ENCODE results near the gene MAPRE2.
"Not testable (repeated sequence)": the region's sequence is repeated elsewhere in the genome, so short reads cannot be mapped to it uniquely, and the experiment has no call there.

Gene MAPRE2

GRCh38 chr18:35139517-35139916 lies 98.3 kb downstream of the MAPRE2 start:
- DNase-seq (ENCODE audit: insufficient read length, low spot score) (no peak), FAIRE-seq (no peak)
- TF ChIP-seq POLR2A (IDR thresholded peaks at IDR 0.05; ENCODE audit: low read depth, low read length): no peak

DNA sequence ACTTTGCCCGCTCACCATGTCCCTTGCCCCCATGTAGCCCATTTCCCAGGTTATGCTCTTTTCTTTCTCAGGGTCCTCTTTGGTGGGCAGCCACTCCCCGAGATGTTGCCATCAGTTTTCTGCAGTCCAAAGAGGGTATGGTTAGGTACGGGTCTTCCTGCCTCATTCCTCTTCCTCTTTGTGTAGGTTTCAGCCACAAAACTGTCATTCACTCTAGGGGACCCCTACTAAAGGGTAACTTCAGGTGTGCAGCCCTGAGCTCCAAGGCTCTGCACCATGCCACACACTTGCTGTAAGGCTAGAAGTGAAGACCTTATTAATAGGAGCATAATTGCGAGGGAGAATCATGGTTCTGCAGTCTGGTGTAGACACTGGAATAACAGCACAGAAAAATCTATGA lies 99.9 kb downstream of the MAPRE2 start:
- no peak for TF ChIP-seq POLR2A (IDR thresholded peaks at IDR 0.05; ENCODE audit: low read depth, low read length)
- DNase-seq (ENCODE audit: insufficient read length, low spot score) (no peak), FAIRE-seq (no peak)

- no peak for FAIRE-seq
- DNase-seq (ENCODE audit: insufficient read length, low spot score): no peak
- no peak for TF ChIP-seq POLR2A (IDR thresholded peaks at IDR 0.05; ENCODE audit: low read depth, low read length)
Measured at GRCh38 chr18:35141567-35142274, 100.5 kb downstream of the MAPRE2 start.

DNA sequence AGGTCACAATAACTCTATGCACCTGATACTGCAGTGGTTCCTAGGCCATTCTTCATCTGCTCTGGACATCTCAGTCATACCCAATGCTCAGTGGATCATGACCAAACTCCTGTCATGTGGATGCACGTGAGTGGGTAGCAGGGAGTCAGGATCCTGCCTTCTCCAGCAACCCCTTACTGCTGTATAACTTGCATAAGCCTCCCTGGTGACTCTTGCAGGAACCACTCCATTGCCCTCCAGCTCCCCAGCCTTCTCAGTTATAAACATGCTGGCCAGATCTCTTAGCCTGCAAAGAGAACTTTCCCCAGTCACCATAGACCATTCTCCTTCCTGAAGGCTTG lies 101.0 kb downstream of the MAPRE2 start:
- DNase-seq (ENCODE audit: insufficient read length, low spot score): no peak
- no peak for TF ChIP-seq POLR2A (IDR thresholded peaks at IDR 0.05; ENCODE audit: low read depth, low read length)
- FAIRE-seq: no peak

DNA sequence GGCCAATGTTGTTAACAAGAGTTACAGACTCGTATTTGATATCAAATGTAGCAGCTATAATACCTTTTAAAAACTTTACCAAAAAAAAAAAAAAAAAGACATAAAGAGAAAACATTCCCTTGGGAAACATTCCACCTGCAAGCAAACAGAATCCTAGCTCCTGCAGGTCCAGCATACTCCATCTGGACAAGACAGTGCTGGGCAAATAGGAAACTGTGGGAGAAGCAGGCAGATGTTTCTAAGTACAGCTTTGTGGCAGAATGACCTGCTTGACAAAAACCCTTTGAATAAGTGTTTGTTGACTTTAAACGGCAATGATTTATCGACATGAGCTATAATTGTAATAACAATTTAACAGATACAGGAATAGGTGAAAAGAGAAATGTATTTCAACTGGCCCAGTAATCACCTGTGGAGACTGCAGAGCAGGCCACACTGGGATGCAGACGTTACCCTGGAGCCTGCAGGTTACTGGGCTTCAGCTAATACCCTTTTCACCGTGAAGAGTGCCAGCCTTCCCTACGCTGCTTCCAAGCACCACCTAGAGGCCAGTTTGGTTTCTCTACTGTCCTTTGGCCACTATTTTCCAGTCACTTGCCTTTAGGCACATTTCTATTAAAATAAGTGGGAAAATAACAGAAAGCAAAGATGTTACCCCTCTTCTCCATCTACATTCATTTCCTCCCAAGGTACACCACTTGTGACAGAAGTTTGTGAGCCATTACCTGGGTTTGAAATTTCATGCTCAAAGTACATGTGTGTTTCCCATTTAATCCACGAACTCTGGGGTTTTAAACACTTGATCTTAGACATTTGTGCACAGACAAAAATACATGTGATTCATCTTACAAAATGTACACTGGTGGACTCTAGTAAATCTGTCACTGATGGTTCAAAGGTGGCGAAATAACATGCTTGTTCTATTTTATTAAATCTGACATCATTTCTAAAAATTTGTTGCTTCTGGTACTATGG lies 102.7 kb downstream of the MAPRE2 start:
- TF ChIP-seq POLR2A (IDR thresholded peaks at IDR 0.05; ENCODE audit: low read depth, low read length): no peak
- DNase-seq (ENCODE audit: insufficient read length, low spot score) (peak; percentile 15), FAIRE-seq (no peak)

DNA sequence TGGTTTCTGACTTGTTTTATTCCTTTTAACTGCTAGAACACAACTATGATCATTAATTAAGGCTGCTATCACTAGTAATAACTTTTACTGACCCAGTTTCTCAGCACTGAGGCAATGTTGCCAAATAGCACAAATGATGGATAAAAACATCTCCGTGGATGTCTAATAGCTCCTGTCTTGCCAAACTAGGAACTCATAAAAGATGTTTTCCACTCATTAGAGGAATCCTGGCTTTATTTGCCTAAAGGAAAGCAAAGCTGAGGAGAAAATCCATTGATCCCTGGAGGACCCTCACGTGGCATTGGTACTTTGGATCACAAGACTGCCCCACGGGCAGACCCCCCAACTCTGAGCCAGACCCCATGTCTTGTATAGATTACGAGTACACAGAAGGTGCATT lies 103.5 kb downstream of the MAPRE2 start:
- no peak for TF ChIP-seq POLR2A (IDR thresholded peaks at IDR 0.05; ENCODE audit: low read depth, low read length)
- FAIRE-seq (no peak), DNase-seq (ENCODE audit: insufficient read length, low spot score) (no peak)

DNA sequence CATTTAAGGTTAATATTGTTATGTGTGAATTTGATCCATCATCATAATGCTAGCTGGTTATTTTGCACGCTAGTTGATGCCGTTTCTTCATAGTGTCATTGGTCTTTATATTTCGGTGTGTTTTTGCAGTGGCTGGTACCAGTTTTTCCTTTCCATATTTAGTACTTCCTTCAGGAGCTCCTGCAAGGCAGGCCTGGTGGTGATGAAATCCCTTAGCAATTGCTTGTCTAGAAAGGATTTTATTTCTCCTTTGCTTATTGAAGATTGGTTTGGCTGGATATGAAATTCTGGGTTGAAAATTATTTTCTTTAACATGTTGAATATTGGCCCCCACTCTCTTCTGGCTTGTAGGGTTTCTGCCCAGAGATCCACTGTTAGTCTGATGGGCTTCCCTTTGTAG lies 109.0 kb downstream of the MAPRE2 start:
- not testable (repeated sequence) for DNase-seq (ENCODE audit: insufficient read length, low spot score); FAIRE-seq

GRCh38 chr18:35153609-35154272 lies 112.5 kb downstream of the MAPRE2 start:
- DNase-seq (ENCODE audit: insufficient read length, low spot score) (no peak), FAIRE-seq (no peak)
- TF ChIP-seq POLR2A (IDR thresholded peaks at IDR 0.05; ENCODE audit: low read depth, low read length): no peak

DNA sequence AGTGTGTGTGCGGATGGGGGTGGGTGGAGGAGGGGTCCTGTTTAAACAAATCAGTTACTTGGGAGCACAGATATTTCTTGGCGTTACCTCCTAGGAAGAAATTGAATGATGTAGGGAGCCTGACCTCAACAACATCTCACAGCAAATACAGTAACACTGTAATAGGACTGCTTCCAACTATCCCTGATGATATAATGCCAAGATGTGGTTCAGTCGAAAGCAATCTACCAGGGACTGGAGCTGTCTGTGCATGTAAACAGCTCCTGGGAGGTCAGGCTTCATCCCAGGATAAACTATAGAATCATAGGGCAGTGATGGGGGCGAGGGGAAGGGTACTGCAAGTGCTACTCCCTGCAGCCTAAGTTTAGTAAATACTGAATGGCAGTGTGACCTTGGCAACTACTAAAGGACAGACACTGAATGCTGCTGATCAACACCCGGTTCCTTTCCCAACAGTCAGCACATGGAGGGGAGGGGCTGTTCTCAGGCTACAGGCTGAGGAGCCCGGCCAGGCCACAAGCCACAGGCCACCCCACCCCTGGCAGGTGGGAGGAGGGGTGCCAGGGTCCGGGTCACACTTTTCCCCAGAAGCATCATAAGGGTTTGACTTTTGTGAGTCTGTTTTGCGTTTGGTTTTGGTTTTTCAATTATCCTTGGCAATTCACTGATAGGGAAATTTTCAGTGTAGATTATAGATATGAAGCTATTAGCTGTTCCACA lies 114.3 kb downstream of the MAPRE2 start:
- TF ChIP-seq POLR2A (IDR thresholded peaks at IDR 0.05; ENCODE audit: low read depth, low read length): no peak
- FAIRE-seq: no peak
- DNase-seq (ENCODE audit: insufficient read length, low spot score): no peak

DNA sequence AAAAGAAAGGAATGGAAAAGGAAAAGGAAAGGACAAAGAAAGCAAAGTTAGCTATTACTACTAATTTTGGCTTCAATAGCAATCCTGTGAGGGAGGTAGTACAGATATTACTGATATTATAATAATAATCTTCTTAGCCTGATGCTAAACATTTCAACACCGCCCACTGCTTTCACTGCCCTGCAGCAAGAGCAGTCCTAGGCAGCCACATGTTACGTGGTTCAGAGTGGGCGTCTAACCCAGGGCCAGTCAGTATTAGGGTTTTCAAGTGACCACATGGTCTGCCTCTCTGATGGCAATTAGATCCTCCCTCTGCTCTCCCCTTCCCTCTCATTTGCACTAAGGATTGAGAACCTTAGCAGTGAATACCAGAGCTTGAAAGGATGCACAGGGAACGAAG lies 116.0 kb downstream of the MAPRE2 start:
- no peak for TF ChIP-seq POLR2A (IDR thresholded peaks at IDR 0.05; ENCODE audit: low read depth, low read length)
- no peak for DNase-seq (ENCODE audit: insufficient read length, low spot score)
- FAIRE-seq: no peak

- FAIRE-seq (no peak), DNase-seq (ENCODE audit: insufficient read length, low spot score) (no peak)
- no peak for TF ChIP-seq POLR2A (IDR thresholded peaks at IDR 0.05; ENCODE audit: low read depth, low read length)
Measured at GRCh38 chr18:35158728-35159450, 117.7 kb downstream of the MAPRE2 start.

DNA sequence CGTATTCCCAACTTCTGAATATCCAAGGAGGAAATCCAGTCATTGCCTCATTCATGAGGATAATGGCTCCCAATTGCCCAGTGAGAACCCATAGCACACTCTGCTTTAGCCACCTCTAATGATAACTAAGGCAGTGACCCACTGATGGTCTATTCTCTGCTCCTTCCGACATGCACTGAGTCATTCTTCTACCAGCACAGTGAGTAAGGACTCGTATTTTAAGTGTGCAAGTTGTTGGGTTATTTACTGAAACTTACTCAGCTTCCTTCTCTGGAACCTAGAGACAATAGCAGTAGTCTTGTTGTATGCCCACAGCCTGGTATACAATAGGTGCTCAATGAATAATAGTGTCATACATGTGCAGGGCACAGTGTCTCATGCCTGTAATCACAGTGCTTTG lies 118.6 kb downstream of the MAPRE2 start:
- FAIRE-seq: no peak
- no peak for DNase-seq (ENCODE audit: insufficient read length, low spot score)
- TF ChIP-seq POLR2A (IDR thresholded peaks at IDR 0.05; ENCODE audit: low read depth, low read length): no peak

- no peak for TF ChIP-seq POLR2A (IDR thresholded peaks at IDR 0.05; ENCODE audit: low read depth, low read length)
- FAIRE-seq (no peak), DNase-seq (ENCODE audit: insufficient read length, low spot score) (no peak)
Measured at GRCh38 chr18:35161485-35161884, 120.3 kb downstream of the MAPRE2 start.

Measured in H54 (cell line).